Glutamatergic neuron (in vitro differentiated cells): ENCODE measurements around the gene DSG1. TPM values are rescaled to one million over a fixed set of nuclear protein-coding genes. Genes with fewer than 3 reads are reported as not detected.

ENCODE experiments used
- DNase-seq: peaks from one replicate; pipeline ENCODE4 v3.0.0; 2022
- H3K27ac Mint-ChIP-seq: one replicate; pipeline ENCODE4 v1.8.0; 2020; ENCODE audit warnings: mild to moderate bottlenecking, mixed read lengths, inconsistent platforms; ENCODE audit not compliant: unreplicated experiment
- H3K27me3 Mint-ChIP-seq: one replicate; pipeline ENCODE4 v1.8.0; 2020; ENCODE audit warnings: mild to moderate bottlenecking, moderate library complexity, mixed read lengths, inconsistent platforms; ENCODE audit not compliant: unreplicated experiment
- H3K36me3 Mint-ChIP-seq: one replicate; pipeline ENCODE4 v1.8.0; 2020; ENCODE audit warnings: mild to moderate bottlenecking, mixed read lengths, inconsistent platforms; ENCODE audit not compliant: unreplicated experiment
- H3K4me1 Mint-ChIP-seq: one replicate; pipeline ENCODE4 v1.8.0; 2020; ENCODE audit warnings: mild to moderate bottlenecking, low read depth, mixed read lengths, inconsistent platforms; ENCODE audit not compliant: unreplicated experiment
- H3K4me3 Mint-ChIP-seq: one replicate; pipeline ENCODE4 v1.8.0; 2020; ENCODE audit warnings: mild to moderate bottlenecking, mixed read lengths, inconsistent platforms; ENCODE audit not compliant: unreplicated experiment
- H3K9me3 Mint-ChIP-seq: one replicate; pipeline ENCODE4 v1.8.0; 2020; ENCODE audit warnings: mild to moderate bottlenecking, moderate library complexity, mixed read lengths, inconsistent platforms; ENCODE audit not compliant: unreplicated experiment
- total RNA-seq: library from RNA; stranded (reverse); fragmentation: NEBNext Ultra II Directional; extraction: Animal tissue kit (Norgen Biotek cat#: 25700); gene quantifications from one replicate; pipeline ENCODE4 v1.2.1, GENCODE V29; 2021; ENCODE audit not compliant: unreplicated experiment
- TF ChIP-seq, protein P1 (sequence below): fragments of 200-600 bp; sonication (generic); IDR thresholded peaks from one replicate; pipeline ENCODE4 v1.5.0; 2021; ENCODE audit not compliant: partially characterized antibody, unreplicated experiment

Gene DSG1
- total RNA-seq, 1 donor from 2014 or later, result not detected

DNA sequence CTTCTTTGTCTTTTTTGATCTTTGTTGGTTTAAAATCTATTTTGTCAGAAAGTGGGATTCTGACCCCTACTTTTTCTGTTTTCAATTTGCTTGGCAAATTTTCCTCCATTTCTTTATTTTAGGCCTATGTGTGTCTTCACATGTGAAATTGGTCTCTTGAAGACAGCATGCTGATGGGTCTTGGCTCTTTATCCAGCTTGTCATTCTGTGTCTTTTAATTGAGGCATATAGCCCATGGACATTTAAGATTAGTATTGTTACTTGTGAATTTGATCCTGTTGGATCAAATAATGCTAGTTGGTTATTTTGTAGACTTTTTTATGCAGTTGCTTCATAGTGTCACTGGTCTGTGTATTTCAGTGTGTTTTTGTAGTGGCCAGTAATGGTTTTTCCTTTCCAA, 26.3 kb upstream of the DSG1 start:
- Mint-ChIP-seq H3K4me1 (no peaks in the 10 kb centered on the region), H3K36me3 (peaks cover 25% of the 10 kb centered on the region), H3K27me3 (peaks cover 3% of the 10 kb centered on the region), H3K4me3 (no peak overlapping the region), H3K9me3 (peaks cover 5% of the 10 kb centered on the region), H3K27ac (no peak overlapping the region)
- DNase-seq, result no peak
- TF ChIP-seq, protein P1, sequence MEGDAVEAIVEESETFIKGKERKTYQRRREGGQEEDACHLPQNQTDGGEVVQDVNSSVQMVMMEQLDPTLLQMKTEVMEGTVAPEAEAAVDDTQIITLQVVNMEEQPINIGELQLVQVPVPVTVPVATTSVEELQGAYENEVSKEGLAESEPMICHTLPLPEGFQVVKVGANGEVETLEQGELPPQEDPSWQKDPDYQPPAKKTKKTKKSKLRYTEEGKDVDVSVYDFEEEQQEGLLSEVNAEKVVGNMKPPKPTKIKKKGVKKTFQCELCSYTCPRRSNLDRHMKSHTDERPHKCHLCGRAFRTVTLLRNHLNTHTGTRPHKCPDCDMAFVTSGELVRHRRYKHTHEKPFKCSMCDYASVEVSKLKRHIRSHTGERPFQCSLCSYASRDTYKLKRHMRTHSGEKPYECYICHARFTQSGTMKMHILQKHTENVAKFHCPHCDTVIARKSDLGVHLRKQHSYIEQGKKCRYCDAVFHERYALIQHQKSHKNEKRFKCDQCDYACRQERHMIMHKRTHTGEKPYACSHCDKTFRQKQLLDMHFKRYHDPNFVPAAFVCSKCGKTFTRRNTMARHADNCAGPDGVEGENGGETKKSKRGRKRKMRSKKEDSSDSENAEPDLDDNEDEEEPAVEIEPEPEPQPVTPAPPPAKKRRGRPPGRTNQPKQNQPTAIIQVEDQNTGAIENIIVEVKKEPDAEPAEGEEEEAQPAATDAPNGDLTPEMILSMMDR, result no peak

DNA sequence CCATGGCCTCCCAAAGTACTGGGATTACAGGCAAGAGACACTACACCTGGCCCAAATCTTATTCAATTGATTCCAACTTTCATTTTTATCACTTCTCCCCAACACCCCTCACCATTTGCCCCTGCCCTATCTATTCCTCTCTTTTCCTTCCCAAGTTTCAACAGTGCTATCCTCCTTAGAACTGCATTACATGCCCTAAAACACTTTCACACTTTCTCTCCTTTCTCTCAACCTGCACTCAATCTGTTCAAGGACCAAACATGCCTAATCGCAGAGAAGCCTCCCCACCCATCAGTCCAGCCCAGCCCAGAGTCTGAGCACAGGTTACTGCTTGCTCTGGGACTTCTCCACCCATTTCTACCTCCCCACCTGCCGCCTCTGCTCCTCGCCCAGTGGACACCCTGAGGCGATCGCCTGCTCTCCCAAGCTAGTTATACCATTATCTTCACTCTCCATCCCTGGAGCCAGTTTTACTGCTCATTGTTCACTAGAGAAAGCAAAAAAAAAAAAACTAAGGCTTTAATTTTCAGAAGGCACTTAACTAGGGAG, 23.7 kb upstream of the DSG1 start:
- TF ChIP-seq, protein P1, result no peak
- Mint-ChIP-seq H3K36me3 (peaks cover 13% of the 10 kb centered on the region), H3K9me3 (no peaks in the 10 kb centered on the region), H3K4me1 (no peaks in the 10 kb centered on the region), H3K27me3 (no peaks in the 10 kb centered on the region), H3K4me3 (no peak overlapping the region), H3K27ac (no peak overlapping the region)
- DNase-seq, result no peak

DNA sequence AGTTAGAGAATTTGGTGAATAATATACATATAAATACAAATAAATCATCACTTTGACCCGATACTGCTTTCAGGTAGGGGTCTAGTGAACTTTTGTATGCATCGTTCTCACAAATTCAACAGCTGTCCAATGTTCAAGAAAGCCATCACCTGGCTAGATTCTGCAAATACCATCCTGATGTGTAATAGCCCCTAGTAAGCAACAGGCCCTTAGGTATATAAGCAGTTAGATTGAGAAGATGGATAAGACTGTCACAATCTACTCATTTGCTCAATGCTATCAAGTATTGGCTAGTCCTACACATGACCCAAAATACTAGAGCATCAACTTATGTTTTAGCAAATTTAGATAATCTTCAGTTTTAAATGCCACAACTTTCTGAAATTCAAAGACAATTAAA, 20.7 kb upstream of the DSG1 start:
- no peaks in the 10 kb centered on the region for H3K27me3 Mint-ChIP-seq
- peaks cover under 1% of the 10 kb centered on the region for H3K36me3 Mint-ChIP-seq
- H3K4me1 Mint-ChIP-seq, result no peaks in the 10 kb centered on the region
- DNase-seq, result no peak
- H3K9me3 Mint-ChIP-seq, result no peaks in the 10 kb centered on the region
- H3K27ac Mint-ChIP-seq, result no peak overlapping the region
- TF ChIP-seq, protein P1, result no peak
- H3K4me3 Mint-ChIP-seq, result no peak overlapping the region

DNA sequence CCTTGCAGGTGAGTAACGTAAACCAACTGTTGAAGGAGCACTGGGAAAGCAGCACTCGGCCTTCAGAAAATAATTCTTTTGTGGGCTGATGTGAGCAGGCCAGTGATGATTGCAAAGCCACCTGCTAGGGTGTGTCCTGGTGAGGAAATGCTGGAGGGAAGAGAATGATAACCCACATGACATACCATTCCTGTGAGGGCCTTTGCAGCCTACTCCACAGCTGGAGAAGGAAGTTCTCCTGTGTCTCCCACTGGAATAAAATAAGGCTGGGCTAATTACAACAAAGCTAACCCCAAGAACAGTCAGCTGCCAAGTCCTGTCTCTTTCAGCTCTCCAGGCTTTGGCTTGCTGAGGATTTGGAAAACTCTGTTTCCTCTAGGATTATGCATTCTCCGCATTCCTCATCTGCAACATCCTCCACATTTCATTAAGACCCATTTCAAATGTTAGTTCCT, 16.7 kb upstream of the DSG1 start:
- H3K4me1 Mint-ChIP-seq, result no peaks in the 10 kb centered on the region
- no peaks in the 10 kb centered on the region for H3K36me3 Mint-ChIP-seq
- no peaks in the 10 kb centered on the region for H3K9me3 Mint-ChIP-seq
- H3K27ac Mint-ChIP-seq, result no peak overlapping the region
- H3K27me3 Mint-ChIP-seq, result no peaks in the 10 kb centered on the region
- TF ChIP-seq, protein P1, result no peak
- H3K4me3 Mint-ChIP-seq, result no peak overlapping the region
- DNase-seq, result no peak

DNA sequence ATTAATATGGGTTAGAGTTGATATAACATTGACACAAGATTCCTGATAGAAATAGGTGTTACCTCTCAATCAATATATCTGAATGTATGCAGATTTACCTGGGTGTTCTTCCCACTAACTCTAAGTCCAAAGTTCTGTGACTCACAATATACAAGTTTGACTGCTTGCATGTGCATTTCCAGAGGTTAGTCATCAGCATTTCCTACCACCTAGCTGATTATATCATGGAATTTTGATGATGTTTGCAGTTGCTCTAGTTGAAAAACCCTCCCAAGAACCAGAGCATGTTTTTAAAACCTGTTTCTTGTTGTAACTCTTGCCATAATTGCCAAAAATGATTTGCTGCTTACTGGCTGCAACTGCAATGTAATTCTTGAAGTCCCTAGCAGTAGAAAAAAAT, 15.0 kb upstream of the DSG1 start:
- Mint-ChIP-seq H3K36me3 (no peaks in the 10 kb centered on the region), H3K27me3 (no peaks in the 10 kb centered on the region), H3K9me3 (no peaks in the 10 kb centered on the region), H3K27ac (no peak overlapping the region), H3K4me3 (no peak overlapping the region), H3K4me1 (no peaks in the 10 kb centered on the region)
- no peak for DNase-seq
- TF ChIP-seq, protein P1, result no peak
